ENCODE data around the gene GNG13. TPM values are rescaled to one million over a fixed set of nuclear protein-coding genes. Genes with fewer than 3 reads are reported as not detected.
"Not testable (repeated sequence)": the region's sequence is repeated elsewhere in the genome, so short reads cannot be mapped to it uniquely, and the experiment has no call there.

GNG13 gene
- polyA plus RNA-seq, 2 of the 4 experiments (the other 2 are of a cell fraction), result 0.09 TPM; not detected in 1

DNA sequence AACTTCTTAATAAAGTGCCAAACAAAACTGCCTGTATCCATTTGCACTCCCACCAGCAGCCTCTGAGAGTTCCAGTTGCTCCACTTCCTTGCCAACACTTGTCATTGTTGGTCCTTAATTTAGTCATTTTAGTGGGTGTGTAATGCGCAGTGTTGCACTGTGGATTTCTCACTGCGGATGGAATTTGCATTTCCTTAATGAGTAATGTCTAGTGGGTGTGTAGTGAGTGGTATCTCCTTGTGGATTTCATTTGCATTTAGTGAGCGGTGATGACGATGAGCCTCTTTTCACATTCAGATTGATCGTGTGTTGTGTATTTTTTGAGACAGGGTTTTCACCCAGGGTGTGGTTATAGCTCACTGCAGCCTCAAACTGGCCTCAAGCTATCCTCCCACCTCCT, 44.1 kb downstream of the GNG13 start:
- Histone ChIP-seq H3K27ac (no peak overlapping the region), H3K4me1 (peaks cover 16% of the 10 kb centered on the region), H3K4me2 (no peak overlapping the region), H3K4me3 (no peak overlapping the region), H3K9me3 (no peaks in the 10 kb centered on the region)
- FAIRE-seq (no peak), ATAC-seq (no peak), DNase-seq (ENCODE audit: low read depth in 1 of 2, low spot score in 1 of 2) (no peak)
- TF ChIP-seq BHLHE40 (IDR thresholded peaks at IDR 0.05; ENCODE audit: low read depth, low read length), result no peak
- no peak for TF ChIP-seq HOXA7 (CRISPR knock-in tag; IDR thresholded peaks at IDR 0.05)
- no peak for TF ChIP-seq KDM1A (IDR thresholded peaks at IDR 0.05; ENCODE audit: low read depth)
- TF ChIP-seq CHD4 (IDR thresholded peaks at IDR 0.05; ENCODE audit: borderline replicate concordance), result no peak
- TF ChIP-seq ZFP36 (IDR thresholded peaks at IDR 0.05; ENCODE audit: borderline replicate concordance, partially characterized antibody), result peak; percentile 75
- no peak for TF ChIP-seq EP300 (IDR thresholded peaks at IDR 0.05)
- no peak for TF ChIP-seq RARB (CRISPR knock-in tag; IDR thresholded peaks at IDR 0.05)
- 75% methylated on average over 5 of the region's 5 CpGs for WGBS (ENCODE audit: missing lambda C conversion rate)
- ChIA-PET POLR2A (no interaction called here), CTCF (interaction anchor here (0.6 to 4.4 kb wide), 7 partner anchors 9 to 47 kb away, joined by 3 to 41 read pairs (median 5); partner anchors contain the start of genes CHTF18, CIAO3 and RPUSD1)

DNA sequence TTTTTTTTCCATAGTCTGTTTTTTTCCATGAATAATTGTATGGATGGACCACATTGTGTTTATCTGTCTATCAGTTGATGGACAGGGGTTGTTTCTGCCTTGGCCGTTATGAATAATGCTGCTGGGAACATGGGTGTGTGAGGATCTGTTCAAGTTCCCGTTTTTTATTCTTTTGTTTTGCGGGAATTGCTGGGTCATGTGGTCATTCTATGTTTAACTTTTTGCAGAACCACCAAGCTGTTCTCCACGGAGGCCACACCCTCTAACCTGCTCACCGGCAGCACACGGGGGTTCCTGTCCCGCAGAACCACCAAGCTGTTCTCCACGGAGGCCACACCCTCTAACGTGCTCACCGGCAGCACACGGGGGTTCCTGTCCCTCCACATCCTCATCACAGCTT, 45.9 kb downstream of the GNG13 start:
- no peak for TF ChIP-seq JUN (IDR thresholded peaks at IDR 0.05)
- no peak for TF ChIP-seq MAZ (IDR thresholded peaks at IDR 0.05; ENCODE audit: borderline replicate concordance, low read depth, low read length)
- no peak for TF ChIP-seq E2F6 (IDR thresholded peaks at IDR 0.05; ENCODE audit: borderline replicate concordance, low read depth)
- TF ChIP-seq PBX3 (IDR thresholded peaks at IDR 0.05), result no peak
- no peak overlapping the region for H3K4me3 ChIP-seq
- H3K4me2 ChIP-seq, result no peak overlapping the region
- H3K4me1 ChIP-seq, result no peaks in the 10 kb centered on the region
- H3K9me3 ChIP-seq, result no peaks in the 10 kb centered on the region
- no peak for DNase-seq (ENCODE audit: low read depth in 1 of 2, low spot score in 1 of 2)
- ATAC-seq, result no peak
- FAIRE-seq, result no peak
- ChIA-PET CTCF (interaction anchor here (1.1 to 4.4 kb wide), 5 partner anchors 10 to 43 kb away, joined by 3 to 41 read pairs (median 10); partner anchors contain the start of genes CHTF18, CIAO3 and RPUSD1), POLR2A (no interaction called here)
- WGBS (ENCODE audit: missing lambda C conversion rate), result 60% methylated on average over 11 of the region's 11 CpGs
- no peak overlapping the region for H3K27ac ChIP-seq

DNA sequence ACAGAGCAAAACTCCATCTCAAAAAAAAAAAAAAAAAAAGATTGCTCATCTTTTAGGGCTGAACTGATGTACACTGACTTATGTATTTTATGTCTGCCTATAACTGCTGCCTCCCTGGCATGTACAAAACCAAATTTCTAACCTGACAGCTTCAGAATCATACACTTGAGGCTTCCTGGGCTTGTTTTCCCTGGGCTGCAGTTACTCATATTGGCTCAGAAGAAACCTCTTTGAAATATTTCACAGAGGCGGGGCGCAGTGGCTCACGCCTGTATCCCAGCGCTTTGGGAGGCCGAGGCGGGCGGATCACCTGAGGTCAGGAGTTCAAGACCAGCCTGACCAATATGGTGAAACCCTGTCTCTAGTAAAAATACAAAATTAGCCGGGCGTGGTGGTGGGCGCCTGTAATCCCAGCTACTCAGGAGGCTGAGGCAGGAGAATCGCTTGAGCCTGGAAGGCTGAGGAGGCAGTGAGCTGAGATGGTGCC, 46.4 kb downstream of the GNG13 start:
- POLR2A ChIA-PET; H3K4me1 ChIP-seq; ATAC-seq; H3K9me3 ChIP-seq; FAIRE-seq; H3K4me2 ChIP-seq; H3K27ac ChIP-seq; DNase-seq (ENCODE audit: low read depth in 1 of 2, low spot score in 1 of 2); H3K4me3 ChIP-seq: not testable (repeated sequence)
- WGBS (ENCODE audit: missing lambda C conversion rate), result 77% methylated on average over 11 of the region's 11 CpGs
- CTCF ChIA-PET, result interaction anchor here (1.1 to 4.4 kb wide), 5 partner anchors 9 to 43 kb away, joined by 3 to 41 read pairs (median 10); partner anchors contain the start of genes CHTF18, CIAO3 and RPUSD1

GRCh38 chr16:752007-752312, 48.6 kb downstream of the GNG13 start:
- ChIA-PET POLR2A (no interaction called here), CTCF (interaction anchor here (0.7 to 6.0 kb wide), 3 partner anchors 13 to 171 kb away, joined by 3 to 63 read pairs (median 3); no protein-coding TSS in a partner anchor)
- Histone ChIP-seq H3K4me2 (no peak overlapping the region), H3K27ac (no peak overlapping the region), H3K4me3 (no peak overlapping the region), H3K9me3 (no peaks in the 10 kb centered on the region), H3K4me1 (no peaks in the 10 kb centered on the region)
- DNase-seq (ENCODE audit: low read depth in 1 of 2, low spot score in 1 of 2), result no peak
- no peak for ATAC-seq
- TF ChIP-seq HOXB5 (CRISPR knock-in tag; IDR thresholded peaks at IDR 0.05), result no peak
- no peak for TF ChIP-seq CEBPB (IDR thresholded peaks at IDR 0.05)
- TF ChIP-seq POLR2AphosphoS2 (conservative IDR thresholded peaks at IDR 0.05; ENCODE audit: low read length), result no peak
- TF ChIP-seq JUN (IDR thresholded peaks at IDR 0.05), result no peak
- no peak for TF ChIP-seq HEYL (CRISPR knock-in tag; IDR thresholded peaks at IDR 0.05)
- TF ChIP-seq PHF8 (IDR thresholded peaks at IDR 0.05; ENCODE audit: borderline replicate concordance, low read depth), result no peak
- no peak for TF ChIP-seq BHLHE40 (IDR thresholded peaks at IDR 0.05; ENCODE audit: low read depth, low read length)
- no peak for TF ChIP-seq HDAC2 (IDR thresholded peaks at IDR 0.05)
- TF ChIP-seq RAD21 (conservative IDR thresholded peaks at IDR 0.05 in 1 of 2, IDR thresholded peaks at IDR 0.05 in 1 of 2), result no peak
- TF ChIP-seq JUNB (IDR thresholded peaks at IDR 0.05), result no peak
- no peak for TF ChIP-seq KDM5A (IDR thresholded peaks at IDR 0.05)
- no peak for TF ChIP-seq CBX2 (IDR thresholded peaks at IDR 0.05; ENCODE audit: borderline replicate concordance, low read depth)
- TF ChIP-seq RNF2 (IDR thresholded peaks at IDR 0.05; ENCODE audit: borderline replicate concordance, low read depth), result no peak
- FAIRE-seq, result no peak
- 71% methylated on average over 10 of the region's 10 CpGs for WGBS (ENCODE audit: missing lambda C conversion rate)
